SW 1271 (cell line): ENCODE results near the gene HAPLN1.

ENCODE experiments used
- DNase-seq, 2 experiments: peaks; one replicate each; lab custom pipeline; 2025; lab: John Stamatoyannopoulos, UW

HAPLN1 gene

GRCh38 chr5:83718195-83718825 lies 2.3 kb downstream of the HAPLN1 start:
- DNase-seq: peak; percentile 23 to 80

GRCh38 chr5:83715236-83716065 lies 5.2 kb downstream of the HAPLN1 start:
- no peak for DNase-seq

- no peak for DNase-seq
These were observed 5.8 kb downstream of the HAPLN1 start for GRCh38 chr5:83714810-83715209.

GRCh38 chr5:83711982-83712601 lies 8.6 kb downstream of the HAPLN1 start:
- peak; percentile 20 to 70 for DNase-seq

GRCh38 chr5:83709973-83710372 lies 10.7 kb downstream of the HAPLN1 start:
- DNase-seq: no peak

- DNase-seq: no peak
These were observed 12.5 kb downstream of the HAPLN1 start for GRCh38 chr5:83708170-83708569.

GRCh38 chr5:83703059-83703458 lies 17.6 kb downstream of the HAPLN1 start:
- no peak for DNase-seq

- DNase-seq: no peak
These were observed 18.8 kb downstream of the HAPLN1 start for GRCh38 chr5:83701886-83702285.

GRCh38 chr5:83689881-83690280 lies 30.8 kb downstream of the HAPLN1 start:
- no peak for DNase-seq

- no peak for DNase-seq
These were observed 32.4 kb downstream of the HAPLN1 start for GRCh38 chr5:83688281-83688680.

GRCh38 chr5:83687124-83687619 lies 33.5 kb downstream of the HAPLN1 start:
- no peak for DNase-seq

- no peak for DNase-seq
These were observed 34.4 kb downstream of the HAPLN1 start for GRCh38 chr5:83686251-83686650.

GRCh38 chr5:83683836-83684235 lies 36.8 kb downstream of the HAPLN1 start:
- DNase-seq: no peak

GRCh38 chr5:83672646-83673045 lies 48.0 kb downstream of the HAPLN1 start:
- DNase-seq: no peak

- no peak for DNase-seq
These were observed 48.5 kb downstream of the HAPLN1 start for GRCh38 chr5:83672158-83672557.

- no peak for DNase-seq
These were observed 55.0 kb downstream of the HAPLN1 start for GRCh38 chr5:83665631-83666030.

- no peak for DNase-seq
These were observed 58.1 kb downstream of the HAPLN1 start for GRCh38 chr5:83662558-83662957.

- DNase-seq: no peak
These were observed 62.7 kb downstream of the HAPLN1 start for GRCh38 chr5:83657807-83658525.

GRCh38 chr5:83654427-83654994 lies 66.1 kb downstream of the HAPLN1 start:
- no peak for DNase-seq

- DNase-seq: no peak
These were observed 67.0 kb downstream of the HAPLN1 start for GRCh38 chr5:83653669-83654068.

- no peak for DNase-seq
These were observed 74.7 kb downstream of the HAPLN1 start for GRCh38 chr5:83645936-83646335.

- no peak for DNase-seq
These were observed 76.4 kb downstream of the HAPLN1 start for GRCh38 chr5:83644301-83644700.
